Measurements from ENCODE around the gene PELI2.

Gene PELI2

DNA sequence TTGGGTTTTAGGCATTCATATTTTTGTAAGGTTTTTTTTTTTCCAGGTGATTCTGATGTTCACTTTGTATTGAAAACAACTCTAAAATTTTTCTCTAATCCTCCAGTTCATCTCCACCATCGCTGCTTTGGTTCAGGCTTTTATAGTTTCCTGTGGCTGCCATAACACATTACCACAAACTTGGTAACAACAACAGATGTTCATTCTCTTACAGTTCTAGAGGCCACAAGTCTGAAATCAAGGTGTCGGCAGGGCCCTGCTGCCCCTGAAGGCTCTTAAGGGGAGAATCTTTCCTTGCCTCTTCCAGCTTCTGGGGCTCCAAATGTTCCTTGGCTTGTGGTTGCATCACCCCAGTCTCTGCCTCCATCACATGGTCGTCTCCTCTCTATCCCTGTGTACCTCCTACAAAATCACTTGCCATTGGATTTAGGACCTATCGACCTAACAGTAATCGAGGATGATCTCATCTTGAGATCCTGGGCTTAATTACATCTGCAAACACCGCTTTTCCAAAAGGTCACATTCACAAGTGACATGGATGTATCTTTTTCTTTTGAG is 55.2 kb downstream of the PELI2 start:
- DNase-seq (ENCODE audit: low read depth), result no peak

DNA sequence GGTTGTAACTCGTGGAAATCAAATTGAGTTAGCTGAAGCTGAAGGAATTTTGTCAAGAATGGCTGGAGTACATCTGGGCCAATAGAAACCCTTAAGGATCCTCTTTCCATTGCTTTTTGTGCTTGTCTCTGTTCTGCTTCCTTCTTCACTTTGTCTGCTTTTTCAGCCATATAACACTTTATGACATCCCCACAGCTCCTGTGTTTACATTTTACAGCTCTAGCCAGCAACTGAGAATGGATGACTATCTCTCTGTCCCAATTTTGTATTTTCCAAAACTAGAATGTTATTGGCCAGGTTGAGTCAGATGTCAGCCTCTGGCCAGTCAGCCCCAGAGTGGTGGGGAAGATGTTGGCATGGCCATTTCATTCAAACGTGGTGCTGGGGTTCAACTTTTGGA is 57.6 kb downstream of the PELI2 start:
- DNase-seq (ENCODE audit: low read depth), result no peak

DNA sequence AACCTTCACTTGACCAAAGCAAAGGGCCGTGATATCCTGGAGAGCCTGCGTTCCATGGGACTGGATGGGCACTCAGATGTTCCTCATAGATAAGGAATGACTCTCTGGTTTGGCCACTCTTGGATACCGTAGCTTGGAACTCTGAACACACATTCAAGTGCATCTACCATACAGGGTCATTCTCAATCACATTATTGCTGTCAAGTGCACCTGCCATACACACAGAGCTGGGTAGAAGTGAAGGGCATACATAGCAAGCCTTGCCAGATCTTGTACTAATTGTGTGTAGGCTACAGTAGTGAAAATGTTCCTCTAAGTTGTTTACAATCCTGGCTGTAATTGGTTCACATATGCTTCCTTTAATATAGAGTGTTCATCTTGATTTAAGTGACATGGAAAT is 58.3 kb downstream of the PELI2 start:
- DNase-seq (ENCODE audit: low read depth), result no peak

DNA sequence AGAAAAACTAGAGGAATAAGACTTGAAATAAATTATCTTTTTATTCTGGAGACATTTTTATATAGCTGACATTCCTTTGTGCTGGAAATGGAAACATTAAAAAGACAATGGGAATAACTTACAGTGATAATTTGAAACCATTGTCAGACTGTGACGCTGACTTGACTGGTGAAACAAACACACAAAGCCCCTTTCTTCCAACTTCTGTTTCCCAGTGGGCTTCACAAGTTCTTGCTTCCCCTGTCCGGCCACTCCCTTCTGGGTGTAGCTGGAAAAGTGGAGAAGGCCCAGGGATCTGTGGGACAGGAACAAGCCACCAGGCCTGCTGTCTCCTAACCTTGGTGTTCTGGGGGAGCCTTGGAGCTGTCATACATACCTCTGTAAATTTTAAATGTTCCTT is 58.8 kb downstream of the PELI2 start:
- DNase-seq (ENCODE audit: low read depth), result no peak

DNA sequence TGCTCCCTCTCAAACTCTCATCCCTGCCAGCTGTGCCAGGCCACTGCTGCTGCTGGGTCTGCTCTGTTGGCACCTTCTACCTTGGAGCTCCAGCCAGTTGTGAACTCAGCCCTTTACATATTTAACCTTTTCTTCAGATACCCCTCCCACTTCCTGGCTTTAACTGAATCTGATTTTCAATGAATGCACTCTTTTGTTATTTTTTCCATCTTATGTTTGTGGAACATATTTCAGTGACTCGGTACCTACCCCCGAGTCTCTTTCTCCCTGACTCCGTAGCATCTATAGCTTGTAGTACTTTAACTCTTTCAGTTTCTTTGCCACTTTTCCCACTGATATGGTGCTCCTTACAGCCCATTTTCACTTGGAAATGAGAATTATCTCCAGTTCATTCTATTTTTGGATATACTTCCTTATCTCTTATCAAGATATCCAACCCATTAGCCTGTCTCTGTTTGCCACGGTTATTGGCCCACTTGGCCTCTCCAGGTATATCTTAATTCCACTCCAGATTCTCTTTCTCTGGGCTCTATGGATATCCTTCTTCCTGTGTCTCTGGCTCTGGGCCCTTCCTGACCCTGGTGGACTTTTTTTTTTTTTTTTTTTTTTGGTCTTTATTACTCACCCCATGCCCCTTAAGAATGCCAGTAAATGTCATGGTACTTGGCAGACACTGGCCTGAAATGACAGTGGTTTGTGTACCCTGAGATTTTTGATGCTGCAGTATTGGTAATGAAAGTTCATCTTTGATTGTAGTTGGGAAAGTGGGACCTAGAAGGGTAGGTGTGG is 62.7 kb downstream of the PELI2 start:
- no peak for DNase-seq (ENCODE audit: low read depth)

DNA sequence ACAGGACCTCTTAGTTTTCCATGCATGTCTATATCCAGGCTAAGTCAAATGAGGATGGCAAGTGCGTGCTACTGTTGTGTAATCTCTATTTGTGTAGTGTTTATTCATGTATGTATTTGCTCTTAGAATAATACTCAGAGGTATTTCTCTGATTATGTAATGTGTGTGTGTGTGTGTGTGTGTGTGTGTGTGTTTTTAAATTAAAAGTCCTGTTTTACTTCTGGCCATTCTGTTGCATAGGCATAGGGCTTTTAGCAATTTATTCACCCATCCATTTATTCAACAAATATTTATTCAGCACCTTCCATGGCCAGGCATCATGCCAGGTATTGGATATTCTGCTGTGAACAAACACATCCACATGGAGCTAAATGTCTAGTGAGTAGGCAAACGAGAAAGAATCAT is 63.5 kb downstream of the PELI2 start:
- DNase-seq (ENCODE audit: low read depth), result no peak

DNA sequence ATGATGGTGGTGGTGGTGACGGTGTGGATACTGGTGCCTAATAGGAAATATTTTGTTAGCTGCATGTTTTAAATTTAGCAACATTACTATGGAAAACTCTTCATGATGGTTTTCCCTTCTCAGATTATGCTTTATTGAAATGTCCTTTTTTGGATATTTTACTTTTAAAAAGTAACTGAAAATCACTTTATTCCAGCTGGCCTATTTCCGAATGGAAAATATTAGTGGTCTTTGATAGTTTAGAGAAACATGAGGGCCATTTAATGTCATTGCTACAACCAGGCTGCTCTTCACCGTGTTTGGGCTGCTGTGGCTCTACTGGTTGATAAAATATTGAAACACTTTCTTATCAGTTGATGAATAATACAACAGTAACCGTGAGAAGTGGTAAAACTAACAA is 64.2 kb downstream of the PELI2 start:
- DNase-seq (ENCODE audit: low read depth), result no peak

DNA sequence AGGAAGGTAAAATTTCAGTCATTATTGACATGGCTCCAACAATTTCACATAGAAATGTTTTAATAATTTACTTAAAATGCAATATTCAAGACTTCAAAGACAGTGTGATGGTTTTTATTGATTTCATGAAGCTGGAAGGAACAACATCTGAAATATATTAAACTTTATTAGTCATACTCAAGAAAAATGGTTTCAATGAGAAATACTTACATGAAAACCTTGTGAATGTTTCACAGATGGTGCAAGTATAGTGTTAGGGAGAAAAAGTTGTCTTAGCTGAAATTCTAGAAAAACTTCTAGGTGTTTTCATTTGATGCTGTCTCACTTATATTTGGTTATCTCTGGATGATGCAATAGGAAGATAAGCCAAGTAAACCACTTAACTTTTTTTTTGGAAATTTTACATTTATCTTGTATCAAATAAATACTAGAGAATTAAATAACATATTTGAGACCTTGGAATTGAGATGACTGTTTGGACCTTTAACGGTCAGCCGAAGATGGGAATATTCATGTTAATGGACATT is 65.5 kb downstream of the PELI2 start:
- no peak for DNase-seq (ENCODE audit: low read depth)

DNA sequence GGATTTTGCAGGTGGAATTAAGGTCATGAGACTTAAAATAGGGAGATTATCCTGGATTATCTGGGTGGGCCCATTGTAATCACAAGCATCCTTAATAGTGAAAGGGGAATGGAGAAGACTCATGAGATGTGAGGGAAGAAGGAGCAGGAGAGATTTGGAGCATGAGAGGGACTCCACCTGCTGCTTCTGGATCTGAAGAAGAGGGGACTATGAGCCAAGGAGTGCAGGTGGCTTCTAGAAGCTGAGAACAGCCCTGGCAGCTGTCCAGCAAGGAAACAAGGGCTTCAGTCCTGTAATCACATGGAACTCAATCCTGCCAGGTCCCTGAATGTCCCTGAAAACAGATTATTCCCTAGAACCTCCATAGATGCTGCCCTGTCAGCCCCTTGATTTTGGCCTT is 67.8 kb downstream of the PELI2 start:
- no peak for DNase-seq (ENCODE audit: low read depth)

DNA sequence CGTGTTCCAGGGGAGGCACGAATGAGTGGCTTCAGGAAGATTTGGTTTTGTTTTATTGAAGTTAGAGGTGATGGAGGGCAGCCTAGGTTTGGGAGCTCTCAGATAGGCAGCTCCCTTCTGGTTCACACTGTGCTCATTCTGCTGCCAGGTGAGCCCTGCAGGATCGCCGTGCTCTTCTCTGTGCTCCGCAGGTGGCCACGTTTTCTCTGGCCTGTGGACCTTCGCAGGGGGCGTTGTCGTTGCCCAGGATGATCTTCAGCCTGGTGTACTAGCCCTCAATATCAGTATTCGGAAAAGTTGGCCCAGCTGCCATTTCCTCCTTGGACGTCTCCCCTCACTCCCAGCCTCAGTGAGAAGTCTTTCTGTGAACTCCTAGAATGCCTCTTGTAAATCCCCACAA is 69.5 kb downstream of the PELI2 start:
- no peak for DNase-seq (ENCODE audit: low read depth)

DNA sequence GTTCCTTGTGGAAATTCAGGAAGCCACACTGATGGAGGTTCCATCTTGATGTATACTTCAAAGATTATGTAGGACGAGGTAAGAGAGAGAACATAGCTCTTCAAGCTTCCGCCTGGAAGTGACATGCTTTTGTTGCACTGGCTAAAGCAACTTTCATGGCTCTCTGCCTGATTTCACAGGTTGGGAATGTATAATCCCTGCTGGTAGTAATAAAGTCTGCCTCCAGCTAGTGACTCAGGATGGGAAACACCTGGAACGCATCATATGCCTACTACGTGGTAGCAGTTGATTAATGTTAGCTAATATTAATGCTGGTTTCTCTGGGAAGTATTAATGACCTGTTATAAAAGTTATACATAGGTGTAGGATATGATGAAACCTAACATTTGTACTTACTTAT is 71.1 kb downstream of the PELI2 start:
- no peak for DNase-seq (ENCODE audit: low read depth)

DNA sequence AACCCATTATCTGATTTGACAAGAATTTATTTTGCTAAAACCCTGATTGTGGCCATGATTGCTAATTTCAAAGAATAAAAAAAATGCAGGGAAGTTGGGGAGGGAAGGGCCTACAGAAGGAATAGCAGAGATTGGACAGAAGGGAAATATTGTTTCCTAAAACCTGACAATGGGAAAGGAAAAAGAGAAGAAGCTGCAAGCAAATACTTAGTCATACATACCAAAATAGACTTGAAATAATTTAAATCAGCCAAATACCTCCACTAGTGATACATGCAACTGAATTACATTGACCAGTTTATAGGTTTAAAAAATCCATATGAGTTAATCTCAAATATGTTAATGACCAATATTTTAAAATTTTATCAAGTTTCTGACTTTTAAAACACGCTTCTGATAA is 75.1 kb downstream of the PELI2 start:
- no peak for DNase-seq (ENCODE audit: low read depth)

DNA sequence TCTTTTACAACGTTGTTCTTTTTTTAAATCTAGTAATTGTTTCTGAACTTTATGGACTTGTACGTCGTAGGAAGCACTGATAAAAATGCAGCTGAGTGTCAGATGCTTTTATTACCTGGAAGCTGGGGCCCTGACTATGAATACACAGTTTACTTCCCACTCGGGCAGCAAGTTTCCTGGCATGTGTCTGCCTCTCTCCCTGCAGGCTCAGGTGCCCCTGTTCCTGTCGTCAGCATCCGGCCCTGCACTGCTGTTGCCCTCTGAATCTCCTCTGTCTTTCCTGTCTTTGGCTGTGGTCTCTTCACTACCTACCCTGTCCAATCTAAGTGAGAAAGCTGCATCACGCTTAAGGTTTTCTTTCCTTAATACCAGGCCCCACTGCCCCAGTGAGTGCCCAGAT is 75.8 kb downstream of the PELI2 start:
- DNase-seq (ENCODE audit: low read depth), result no peak

DNA sequence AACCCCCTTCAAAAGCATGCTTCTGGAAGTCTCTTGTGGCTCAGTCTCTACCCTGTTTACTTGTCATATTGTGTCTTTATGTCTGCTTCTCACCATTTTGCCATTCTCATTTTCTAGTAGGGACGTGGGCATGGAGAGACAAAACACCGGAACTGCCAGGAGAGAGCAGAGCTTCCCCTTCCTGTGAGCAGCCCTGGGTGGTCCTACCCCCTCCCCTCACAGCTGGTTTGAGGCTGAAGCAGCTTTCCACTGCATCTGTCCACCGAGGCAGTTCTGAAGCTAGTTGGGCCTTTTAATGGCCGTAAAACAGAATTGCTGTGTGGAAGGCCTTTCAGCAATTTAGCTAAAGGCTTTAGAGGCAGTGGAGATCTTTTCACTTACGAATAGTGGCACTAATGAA is 77.0 kb downstream of the PELI2 start:
- no peak for DNase-seq (ENCODE audit: low read depth)

DNA sequence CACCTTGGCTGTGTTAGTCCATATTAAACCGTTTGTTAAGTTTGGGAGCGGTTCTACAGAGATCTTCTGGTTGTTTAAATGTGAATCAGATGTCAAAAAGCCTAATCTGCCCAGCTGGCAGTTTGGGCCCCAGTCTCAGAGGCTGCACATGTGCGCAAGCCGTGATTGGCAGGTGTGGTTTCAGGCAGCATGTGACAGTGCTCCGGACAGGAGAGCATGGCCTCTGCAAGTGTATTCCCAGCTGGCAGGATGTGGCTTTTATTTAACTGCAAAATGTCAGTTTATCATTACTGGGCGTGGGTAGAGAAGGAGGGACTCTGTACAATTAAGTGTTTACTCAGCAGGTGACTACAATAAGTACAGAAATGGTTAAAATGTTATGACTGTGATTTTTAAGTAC is 77.5 kb downstream of the PELI2 start:
- no peak for DNase-seq (ENCODE audit: low read depth)

DNA sequence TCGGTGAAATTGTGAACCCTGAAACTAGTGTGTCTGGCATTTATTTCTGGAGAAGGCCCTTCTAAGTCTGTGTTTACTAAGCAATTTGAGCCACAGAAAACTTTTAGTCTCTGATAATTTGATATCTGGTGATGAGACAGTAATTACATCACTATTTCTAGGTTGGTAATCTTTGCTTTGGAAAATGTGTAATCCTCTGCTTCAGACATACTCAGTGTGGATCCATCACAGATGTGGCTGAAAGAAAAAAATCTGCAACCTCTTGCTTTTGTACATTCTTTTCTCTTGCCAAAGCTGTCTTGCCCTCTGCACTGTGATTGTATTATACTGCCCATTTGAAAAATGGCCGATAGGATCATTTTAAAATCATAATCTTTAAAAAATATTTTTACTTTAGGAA is 78.1 kb downstream of the PELI2 start:
- DNase-seq (ENCODE audit: low read depth), result no peak

DNA sequence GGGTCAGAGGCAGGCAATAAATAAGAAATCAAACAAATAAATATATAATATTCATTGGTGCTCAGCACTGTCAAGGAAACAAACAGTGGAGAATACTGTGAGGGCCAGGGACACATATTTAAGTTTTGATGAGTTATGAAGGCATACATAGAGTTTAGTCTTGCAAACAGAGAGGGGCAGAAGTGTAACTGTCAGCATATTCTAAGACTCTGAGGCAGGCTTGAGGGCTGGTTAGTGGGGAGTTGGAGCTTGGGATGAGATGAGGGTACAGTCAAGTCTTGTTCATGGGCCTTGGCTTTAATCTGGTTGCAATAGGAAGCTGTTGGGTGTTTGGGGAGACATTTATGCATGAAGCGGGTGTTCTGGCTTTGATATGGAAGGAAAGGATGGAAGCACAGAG is 78.9 kb downstream of the PELI2 start:
- no peak for DNase-seq (ENCODE audit: low read depth)

DNA sequence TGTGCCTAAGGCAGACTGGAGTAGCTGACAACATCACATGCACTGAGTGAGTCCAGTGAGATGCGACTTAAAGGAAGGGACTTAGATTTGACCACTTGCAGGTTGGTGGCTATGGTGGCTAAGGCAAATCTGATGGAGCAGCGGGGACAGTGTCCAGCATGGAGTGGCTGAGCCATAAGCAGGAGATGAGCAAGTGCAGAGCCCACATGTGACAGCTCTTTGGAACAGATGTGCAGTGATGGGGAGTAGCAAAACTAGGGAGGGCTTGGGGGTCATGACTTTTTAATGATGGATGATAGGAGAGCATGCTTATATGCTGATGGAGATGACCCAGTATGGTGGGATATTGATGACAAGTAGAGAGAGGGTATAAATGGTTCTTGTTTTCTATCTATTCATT is 80.2 kb downstream of the PELI2 start:
- DNase-seq (ENCODE audit: low read depth), result no peak

DNA sequence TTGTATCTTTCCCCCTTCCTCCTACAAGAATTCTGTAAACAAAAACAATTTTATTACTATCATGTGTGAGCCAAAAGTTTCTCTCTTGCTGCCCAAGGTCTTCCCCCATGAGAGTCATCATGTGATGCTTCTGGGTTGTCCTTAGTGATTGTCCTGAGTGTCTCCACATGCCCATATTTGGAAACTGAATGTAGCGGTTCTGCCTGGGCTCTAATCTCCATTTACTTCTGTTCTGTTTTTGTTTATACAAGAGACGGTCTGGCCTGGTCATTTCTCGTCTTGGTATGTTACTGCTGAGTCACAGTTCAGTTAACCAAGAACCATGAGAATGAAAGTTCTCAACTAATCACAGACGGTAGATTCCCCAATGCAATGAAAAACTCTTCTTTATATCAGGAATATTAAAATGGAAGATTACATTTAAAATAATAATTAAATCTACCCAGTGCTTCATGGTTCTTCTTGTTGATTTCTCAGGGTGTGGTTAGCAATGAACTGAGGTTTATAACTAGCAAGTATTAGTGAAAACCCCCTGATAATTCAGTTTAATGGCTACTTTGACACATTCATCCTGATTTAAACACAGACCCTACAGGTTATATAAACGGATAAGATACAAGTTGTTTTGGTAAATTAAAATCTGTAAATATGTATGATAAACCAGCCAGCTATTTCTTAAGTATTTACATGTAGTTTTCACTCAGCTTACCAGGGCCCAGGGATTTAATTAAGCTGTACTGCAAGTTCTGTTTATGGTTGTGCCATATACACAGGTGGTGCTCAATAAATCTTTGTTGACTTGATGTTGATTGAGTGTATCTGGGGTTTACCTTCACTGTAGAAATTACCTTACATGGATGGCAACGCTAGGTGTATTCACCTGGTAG is 81.1 kb downstream of the PELI2 start:
- no peak for DNase-seq (ENCODE audit: low read depth)

DNA sequence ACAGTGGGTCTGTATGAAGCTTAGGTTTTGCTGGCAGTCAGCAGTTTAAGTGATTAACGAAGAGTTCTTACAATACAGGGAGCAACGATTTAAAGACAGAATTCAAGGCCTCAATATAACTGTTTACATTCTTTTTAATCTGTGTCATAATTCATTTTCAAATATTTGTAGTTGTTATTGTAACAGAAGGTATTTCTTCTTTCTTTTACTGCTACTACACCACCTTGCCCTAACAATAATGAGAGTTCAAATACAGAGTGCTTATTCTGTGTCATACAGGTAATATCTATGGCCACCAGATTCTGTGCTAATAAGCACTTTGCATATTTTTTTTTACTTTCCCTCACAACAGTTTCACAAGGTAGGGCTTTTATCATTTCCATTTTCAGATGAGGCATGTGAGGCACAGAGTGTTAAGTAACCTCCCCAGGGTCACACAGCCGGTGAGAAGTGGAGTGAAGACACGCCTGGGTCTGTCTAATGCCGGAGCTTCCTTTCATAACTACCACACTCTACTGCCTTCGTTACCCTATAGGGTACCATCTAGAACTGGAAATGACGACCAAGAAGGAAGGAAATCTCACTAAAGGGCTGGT is 81.9 kb downstream of the PELI2 start:
- no peak for DNase-seq (ENCODE audit: low read depth)

DNA sequence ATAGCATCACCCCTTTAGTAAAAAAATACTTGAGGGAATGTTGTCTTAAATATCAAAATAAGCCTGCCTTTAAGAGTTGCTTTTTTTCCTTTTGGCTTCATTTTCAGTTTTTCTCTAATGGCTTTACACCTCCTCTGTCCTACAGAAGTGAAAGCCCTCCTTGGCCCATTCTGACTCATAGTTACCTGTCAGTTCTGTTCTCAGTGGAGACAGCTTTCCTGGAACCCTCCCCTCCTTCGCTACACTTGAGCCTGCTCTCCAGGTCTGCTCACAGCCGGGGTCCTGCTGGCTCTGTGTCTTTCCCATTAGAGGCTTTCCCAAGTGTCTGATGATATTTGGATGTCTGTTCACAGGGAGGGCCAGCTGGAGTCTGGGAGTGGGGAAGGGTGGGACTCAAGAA is 84.0 kb downstream of the PELI2 start:
- no peak for DNase-seq (ENCODE audit: low read depth)

DNA sequence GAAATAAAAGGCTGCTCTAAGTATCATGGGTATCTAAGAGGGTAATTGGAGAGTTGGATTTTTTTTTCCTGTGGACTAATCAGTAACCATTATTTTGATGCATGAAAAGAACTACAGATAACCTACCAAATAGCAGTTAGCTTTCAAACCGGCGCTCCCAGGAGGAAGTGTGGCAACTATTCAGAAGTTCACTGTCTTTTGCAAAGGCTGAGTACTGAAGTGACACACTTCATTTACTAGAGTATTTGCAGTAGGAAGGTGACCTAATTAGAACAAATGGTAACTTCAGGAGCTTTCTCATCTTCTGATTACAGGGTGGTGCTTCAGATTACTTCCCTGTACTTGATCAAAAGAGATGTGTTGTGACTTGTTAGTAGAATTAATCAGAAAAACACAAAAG is 87.7 kb downstream of the PELI2 start:
- no peak for DNase-seq (ENCODE audit: low read depth)

DNA sequence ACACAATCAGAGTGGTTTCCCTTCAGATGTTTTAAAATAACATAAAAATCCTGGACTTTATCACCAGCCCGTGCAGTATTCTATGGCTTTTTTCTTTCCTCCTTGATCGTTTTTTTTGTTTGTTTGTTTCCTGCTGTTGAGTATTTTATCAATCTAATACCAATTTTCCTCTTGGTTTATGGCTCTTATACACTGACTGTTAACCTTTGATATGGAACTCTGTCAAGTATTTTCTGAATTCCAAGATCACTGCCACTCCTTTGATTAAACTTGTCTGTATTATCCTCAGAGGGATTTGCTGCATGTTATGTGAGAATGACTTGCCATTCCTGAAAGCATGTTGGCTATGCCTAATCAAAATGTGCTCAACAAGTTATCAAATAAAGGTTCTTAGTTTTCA is 88.4 kb downstream of the PELI2 start:
- DNase-seq (ENCODE audit: low read depth), result no peak
